ENCODE data around the gene TBC1D2B.

TBC1D2B gene

GRCh38 chr15:78024519-78024870 is 53.0 kb downstream of the TBC1D2B start:
- DNase-seq, result no peak

- no peak for DNase-seq
Measured at GRCh38 chr15:78023865-78024518, 53.5 kb downstream of the TBC1D2B start.

- no peak for DNase-seq
Measured at GRCh38 chr15:78023081-78023665, 54.3 kb downstream of the TBC1D2B start.

- DNase-seq, result no peak
Measured at GRCh38 chr15:78021761-78022160, 55.8 kb downstream of the TBC1D2B start.

- DNase-seq, result no peak
Measured at GRCh38 chr15:78020007-78020406, 57.5 kb downstream of the TBC1D2B start.

GRCh38 chr15:78018946-78019644 is 58.4 kb downstream of the TBC1D2B start:
- no peak for DNase-seq

- DNase-seq, result no peak
Measured at GRCh38 chr15:78018445-78018844, 59.1 kb downstream of the TBC1D2B start.

GRCh38 chr15:78016860-78017259 is 60.7 kb downstream of the TBC1D2B start:
- DNase-seq, result no peak

- no peak for DNase-seq
Measured at GRCh38 chr15:78012643-78013077, 64.9 kb downstream of the TBC1D2B start.

- no peak for DNase-seq
Measured at GRCh38 chr15:78010067-78010466, 67.4 kb downstream of the TBC1D2B start.

- no peak for DNase-seq
Measured at GRCh38 chr15:78007964-78008886, 69.3 kb downstream of the TBC1D2B start.

- DNase-seq, result no peak
Measured at GRCh38 chr15:78007211-78007931, 70.1 kb downstream of the TBC1D2B start.

- DNase-seq, result no peak
Measured at GRCh38 chr15:78006567-78007205, 70.8 kb downstream of the TBC1D2B start.

- DNase-seq, result no peak
Measured at GRCh38 chr15:78004919-78005634, 72.4 kb downstream of the TBC1D2B start.

- DNase-seq, result no peak
Measured at GRCh38 chr15:78004222-78004727, 73.2 kb downstream of the TBC1D2B start.

GRCh38 chr15:78003539-78004008 is 73.9 kb downstream of the TBC1D2B start:
- DNase-seq, result no peak

GRCh38 chr15:78002996-78003395 is 74.5 kb downstream of the TBC1D2B start:
- DNase-seq, result no peak

- DNase-seq, result no peak
Measured at GRCh38 chr15:78001656-78002055, 75.9 kb downstream of the TBC1D2B start.

- no peak for DNase-seq
Measured at GRCh38 chr15:78000927-78001249, 76.6 kb downstream of the TBC1D2B start.

- no peak for DNase-seq
Measured at GRCh38 chr15:78000091-78000926, 77.2 kb downstream of the TBC1D2B start.

Data from NCI-H748 treated with DMSO at 0.1 percent for 48 hours (cell line).